Astrocyte (in vitro differentiated cells and primary cell): ENCODE results near the gene BOLA2B. TPM values are rescaled to one million over a fixed set of nuclear protein-coding genes. Genes with fewer than 3 reads are reported as not detected.
"Not testable (repeated sequence)": the region's sequence is repeated elsewhere in the genome, so short reads cannot be mapped to it uniquely, and the experiment has no call there.

ENCODE experiments used
- DNase-seq: peaks from one replicate; pipeline ENCODE4 v3.0.0-alpha.2; 2010; ENCODE audit warnings: low read depth
- FAIRE-seq: peaks from 2 replicates; lab custom pipeline; 2011; peaks lifted over from hg19 to GRCh38; lab: Jason Lieb, UNC
- H2AFZ ChIP-seq: 2 replicates; pipeline ENCODE4 v1.6.0; 2012; ENCODE audit warnings: low read depth, low read length, inconsistent platforms
- H3K27ac ChIP-seq: 2 replicates; pipeline ENCODE4 v1.5.1; 2011; ENCODE audit warnings: low read depth, low read length, inconsistent platforms
- H3K27me3 ChIP-seq: 2 replicates; pipeline ENCODE4 v1.6.0; 2011; ENCODE audit warnings: low read length, inconsistent platforms; ENCODE audit not compliant: insufficient read depth
- H3K36me3 ChIP-seq: 2 replicates; pipeline ENCODE4 v1.5.1; 2011; ENCODE audit warnings: low read length, inconsistent platforms; ENCODE audit not compliant: insufficient read depth
- H3K4me1 ChIP-seq: 2 replicates; pipeline ENCODE4 v1.5.1; 2011; ENCODE audit warnings: low read length, inconsistent platforms; ENCODE audit not compliant: insufficient read depth
- H3K4me2 ChIP-seq: 2 replicates; pipeline ENCODE4 v1.6.0; 2012; ENCODE audit warnings: low read length, inconsistent platforms
- H3K4me3 ChIP-seq: 2 replicates; pipeline ENCODE4 v1.5.1; 2011; ENCODE audit warnings: low read depth, mild to moderate bottlenecking, low read length, inconsistent platforms; ENCODE audit not compliant: insufficient read depth
- H3K79me2 ChIP-seq: 2 replicates; pipeline ENCODE4 v1.6.0; 2012; ENCODE audit warnings: mild to moderate bottlenecking, low read length, inconsistent platforms; ENCODE audit not compliant: insufficient read depth
- H3K9ac ChIP-seq: 2 replicates; pipeline ENCODE4 v1.6.0; 2012; ENCODE audit warnings: mild to moderate bottlenecking, low read length, inconsistent platforms
- H3K9me3 ChIP-seq: 2 replicates; pipeline ENCODE4 v1.5.1; 2012; ENCODE audit warnings: low read depth, mild to moderate bottlenecking, low read length, inconsistent platforms; ENCODE audit not compliant: insufficient read depth
- H4K20me1 ChIP-seq: 2 replicates; pipeline ENCODE4 v1.6.0; 2012; ENCODE audit warnings: low read length, inconsistent platforms; ENCODE audit not compliant: insufficient read depth
- H3K27ac Mint-ChIP-seq: one replicate; pipeline ENCODE4 v1.8.0; 2021; ENCODE audit warnings: mild to moderate bottlenecking, mixed read lengths; ENCODE audit not compliant: unreplicated experiment
- H3K27me3 Mint-ChIP-seq: one replicate; pipeline ENCODE4 v1.8.0; 2021; ENCODE audit warnings: low read depth, mixed read lengths; ENCODE audit not compliant: unreplicated experiment
- H3K36me3 Mint-ChIP-seq: one replicate; pipeline ENCODE4 v1.8.0; 2021; ENCODE audit warnings: low read depth, mixed read lengths; ENCODE audit not compliant: unreplicated experiment
- H3K4me1 Mint-ChIP-seq: one replicate; pipeline ENCODE4 v1.8.0; 2021; ENCODE audit warnings: low read depth, mixed read lengths; ENCODE audit not compliant: unreplicated experiment
- H3K4me3 Mint-ChIP-seq: one replicate; pipeline ENCODE4 v1.8.0; 2021; ENCODE audit warnings: mild to moderate bottlenecking, moderate library complexity, mixed read lengths; ENCODE audit not compliant: unreplicated experiment
- H3K9me3 Mint-ChIP-seq: one replicate; pipeline ENCODE4 v1.8.0; 2021; ENCODE audit warnings: mild to moderate bottlenecking, mixed read lengths; ENCODE audit not compliant: unreplicated experiment
- EZH2 ChIP-seq: IDR thresholded peaks from 2 replicates; pipeline ENCODE4 v1.6.1; 2012; ENCODE audit warnings: mild to moderate bottlenecking, low read length, inconsistent platforms; ENCODE audit not compliant: insufficient read depth
- total RNA-seq: library from RNA; stranded (reverse); gene quantifications from 2 replicates; pipeline ENCODE4 v1.2.1, GENCODE V29; 2021
- TF ChIP-seq, protein P1 (sequence below): IDR thresholded peaks from 2 replicates; pipeline ENCODE4 v1.5.1; 2011; ENCODE audit warnings: low read depth, mild to moderate bottlenecking, inconsistent platforms, low read length, moderate library complexity; ENCODE audit not compliant: insufficient read depth

Gene BOLA2B
- total RNA-seq, 1 donor from 2014 or later: 125 TPM

DNA sequence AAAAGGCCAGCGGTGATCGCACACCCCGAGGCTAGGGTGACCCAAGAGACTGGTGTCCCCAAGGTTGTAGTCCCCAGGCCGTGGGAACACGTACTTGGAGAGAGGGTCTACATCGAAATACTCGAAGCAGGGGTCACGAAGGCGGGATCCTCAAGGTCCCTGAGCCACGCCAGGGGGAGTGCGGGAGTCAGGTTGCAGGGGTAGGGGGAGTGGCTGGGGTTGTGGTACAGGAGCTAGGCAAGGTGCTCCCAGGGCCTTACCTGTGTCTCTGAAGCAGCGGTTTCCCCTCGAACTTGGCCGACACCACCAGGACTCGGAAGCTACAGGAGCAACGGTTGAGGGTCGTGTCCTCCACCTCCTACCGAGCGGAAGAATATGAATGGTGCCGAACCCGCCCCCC is 368 bp downstream of the BOLA2B start:
- not testable (repeated sequence) for H3K9me3 ChIP-seq, H3K9me3 Mint-ChIP-seq, DNase-seq, FAIRE-seq, H2AFZ ChIP-seq, H3K4me3 Mint-ChIP-seq, H3K27ac ChIP-seq, H3K36me3 ChIP-seq, H3K36me3 Mint-ChIP-seq, H3K4me2 ChIP-seq, H3K4me1 Mint-ChIP-seq, H3K27me3 ChIP-seq, H3K79me2 ChIP-seq, H3K4me1 ChIP-seq, H3K27me3 Mint-ChIP-seq, H3K27ac Mint-ChIP-seq, H3K9ac ChIP-seq, H3K4me3 ChIP-seq, H4K20me1 ChIP-seq

DNA sequence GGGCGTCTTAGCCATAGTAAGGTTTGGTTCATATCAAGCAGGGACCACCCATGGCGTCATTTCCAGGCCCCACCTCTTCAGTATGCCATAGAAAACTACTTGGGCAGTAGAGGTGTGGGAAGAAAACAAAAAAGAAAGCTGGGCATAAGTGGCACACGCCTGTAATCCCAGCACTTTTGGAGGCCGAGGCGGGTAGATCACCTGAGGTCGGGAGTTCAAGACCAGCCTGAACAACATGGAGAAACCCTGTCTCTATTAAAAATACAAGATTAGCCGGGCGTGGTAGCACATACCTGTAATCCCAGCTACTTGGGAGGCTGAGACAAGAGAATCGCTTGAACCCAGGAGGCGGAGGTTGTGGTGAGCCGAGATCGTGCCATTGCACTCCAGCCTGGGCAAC is 2.3 kb downstream of the BOLA2B start:
- not testable (repeated sequence) for H3K79me2 ChIP-seq, H3K27me3 Mint-ChIP-seq, H3K4me3 ChIP-seq, H3K4me1 Mint-ChIP-seq, FAIRE-seq, H4K20me1 ChIP-seq, H3K4me2 ChIP-seq, H3K27me3 ChIP-seq, H3K9ac ChIP-seq, H3K27ac ChIP-seq, H3K4me3 Mint-ChIP-seq, DNase-seq, H3K27ac Mint-ChIP-seq, H3K4me1 ChIP-seq, H3K9me3 ChIP-seq, H3K9me3 Mint-ChIP-seq, H3K36me3 Mint-ChIP-seq, H2AFZ ChIP-seq, H3K36me3 ChIP-seq

DNA sequence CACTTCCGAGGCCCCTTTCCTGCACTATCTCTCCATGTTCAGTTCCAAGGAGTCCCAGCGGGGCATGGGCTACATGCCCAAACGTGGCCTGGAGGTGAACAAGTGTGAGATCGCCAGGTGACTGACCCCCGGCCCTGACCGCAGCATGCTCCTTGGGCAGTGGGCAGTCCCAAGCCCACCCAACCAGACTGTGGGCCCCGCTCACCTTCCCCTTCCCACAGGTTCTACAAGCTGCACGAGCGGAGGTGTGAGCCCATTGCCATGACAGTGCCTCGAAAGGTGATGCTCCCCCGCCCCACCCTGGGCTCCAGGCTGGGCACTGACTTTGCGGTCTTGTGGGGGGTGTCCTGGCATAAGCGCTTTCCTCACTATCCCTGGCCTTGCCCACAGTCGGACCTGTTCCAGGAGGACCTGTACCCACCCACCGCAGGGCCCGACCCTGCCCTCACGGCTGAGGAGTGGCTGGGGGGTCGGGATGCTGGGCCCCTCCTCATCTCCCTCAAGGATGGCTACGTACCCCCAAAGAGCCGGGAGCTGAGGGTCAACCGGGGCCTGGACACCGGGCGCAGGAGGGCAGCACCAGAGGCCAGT is 5.4 kb downstream of the BOLA2B start:
- Histone ChIP-seq H3K4me3 (no peak overlapping the region), H2AFZ (no peak overlapping the region), H3K4me2 (no peak overlapping the region), H3K79me2 (no peaks in the 10 kb centered on the region), H3K36me3 (no peaks in the 10 kb centered on the region), H3K9me3 (no peaks in the 10 kb centered on the region), H3K27me3 (no peaks in the 10 kb centered on the region), H3K9ac (no peak overlapping the region), H3K4me1 (peaks cover 4% of the 10 kb centered on the region), H4K20me1 (peaks cover 3% of the 10 kb centered on the region), H3K27ac (no peak overlapping the region)
- Mint-ChIP-seq H3K4me3 (no peak overlapping the region), H3K27me3 (no peaks in the 10 kb centered on the region), H3K4me1 (no peaks in the 10 kb centered on the region), H3K27ac (no peak overlapping the region), H3K36me3 (peaks cover 4% of the 10 kb centered on the region), H3K9me3 (no peaks in the 10 kb centered on the region)
- FAIRE-seq (no peak), DNase-seq (no peak)
- TF ChIP-seq, protein P1, sequence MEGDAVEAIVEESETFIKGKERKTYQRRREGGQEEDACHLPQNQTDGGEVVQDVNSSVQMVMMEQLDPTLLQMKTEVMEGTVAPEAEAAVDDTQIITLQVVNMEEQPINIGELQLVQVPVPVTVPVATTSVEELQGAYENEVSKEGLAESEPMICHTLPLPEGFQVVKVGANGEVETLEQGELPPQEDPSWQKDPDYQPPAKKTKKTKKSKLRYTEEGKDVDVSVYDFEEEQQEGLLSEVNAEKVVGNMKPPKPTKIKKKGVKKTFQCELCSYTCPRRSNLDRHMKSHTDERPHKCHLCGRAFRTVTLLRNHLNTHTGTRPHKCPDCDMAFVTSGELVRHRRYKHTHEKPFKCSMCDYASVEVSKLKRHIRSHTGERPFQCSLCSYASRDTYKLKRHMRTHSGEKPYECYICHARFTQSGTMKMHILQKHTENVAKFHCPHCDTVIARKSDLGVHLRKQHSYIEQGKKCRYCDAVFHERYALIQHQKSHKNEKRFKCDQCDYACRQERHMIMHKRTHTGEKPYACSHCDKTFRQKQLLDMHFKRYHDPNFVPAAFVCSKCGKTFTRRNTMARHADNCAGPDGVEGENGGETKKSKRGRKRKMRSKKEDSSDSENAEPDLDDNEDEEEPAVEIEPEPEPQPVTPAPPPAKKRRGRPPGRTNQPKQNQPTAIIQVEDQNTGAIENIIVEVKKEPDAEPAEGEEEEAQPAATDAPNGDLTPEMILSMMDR: no peak
- TF ChIP-seq EZH2: no peak
